Measurements from ENCODE around the gene C1QBP.
"Not testable (repeated sequence)": the region's sequence is repeated elsewhere in the genome, so short reads cannot be mapped to it uniquely, and the experiment has no call there.

Gene C1QBP

DNA sequence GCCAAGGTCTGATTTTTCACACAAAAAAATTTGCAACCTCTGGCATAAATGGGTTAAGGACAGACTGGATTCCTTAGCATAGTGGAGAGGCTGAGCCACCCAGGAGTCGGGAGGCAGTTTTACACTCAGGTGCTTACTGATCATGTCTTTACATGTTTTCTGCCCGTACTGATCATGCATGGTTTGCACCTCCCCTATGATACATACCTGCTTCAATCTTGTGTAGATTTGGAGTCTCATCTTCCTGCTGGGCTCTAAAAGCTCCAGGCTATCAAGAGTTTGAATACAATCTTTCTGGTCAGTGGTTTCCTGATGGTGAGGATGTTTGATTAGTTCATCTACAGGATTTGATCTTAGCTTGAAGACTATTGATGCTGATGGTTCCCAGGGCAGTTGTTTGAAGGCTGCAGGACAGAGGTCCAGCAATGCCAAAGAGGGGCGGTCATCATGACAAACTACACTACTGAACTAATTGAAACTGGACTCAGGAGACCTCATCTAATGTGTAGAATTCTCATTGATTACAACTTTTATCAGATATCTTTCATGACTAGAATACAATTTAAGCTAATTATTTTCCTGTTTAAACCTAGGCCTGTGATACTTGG lies 6.9 kb downstream of the C1QBP start:
- TF ChIP-seq ZNF274 (IDR thresholded peaks at IDR 0.05; ENCODE audit: low read depth, low read length): no peak
- TF ChIP-seq YY1 (IDR thresholded peaks at IDR 0.05; ENCODE audit: insufficient read depth, insufficient read length): no peak
- TF ChIP-seq SUZ12 (IDR thresholded peaks at IDR 0.05; ENCODE audit: extremely low read depth, insufficient read depth, insufficient read length): no peak
- H3K4me3 ChIP-seq (ENCODE audit: insufficient read length, low read depth): no peak overlapping the region
- H3K4me1 ChIP-seq (ENCODE audit: insufficient read depth, insufficient read length): no peaks in the 10 kb centered on the region
- peaks cover 89% of the 10 kb centered on the region for H3K36me3 ChIP-seq (ENCODE audit: insufficient read depth, insufficient read length, low read length)
- no peaks in the 10 kb centered on the region for H3K27me3 ChIP-seq (ENCODE audit: insufficient read depth, insufficient read length)
- H3K9ac ChIP-seq (ENCODE audit: insufficient read length, low read depth): no peak overlapping the region
- no peaks in the 10 kb centered on the region for H3K9me3 ChIP-seq (ENCODE audit: insufficient read depth, low read length)
- DNase-seq (ENCODE audit: low read depth, low spot score): no peak

DNA sequence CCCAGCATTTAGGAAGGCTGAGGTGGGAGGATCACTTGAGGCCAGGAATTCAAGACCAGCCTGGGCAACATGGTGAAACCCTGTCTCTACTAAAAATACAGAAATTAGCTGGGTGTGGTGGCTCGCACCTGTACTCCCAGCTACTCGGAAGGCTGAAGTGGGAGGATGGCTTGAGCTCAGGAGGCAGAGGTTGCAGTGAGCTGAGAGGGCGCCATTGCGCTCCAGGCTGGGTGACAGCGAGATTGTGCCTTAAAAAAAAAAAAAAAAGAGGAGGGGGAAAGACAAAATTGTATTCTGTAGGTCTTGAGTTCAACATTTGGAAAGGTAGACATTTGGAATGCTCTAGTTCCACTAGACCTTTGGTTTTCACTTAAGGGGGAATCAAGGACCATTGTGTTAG lies 7.7 kb downstream of the C1QBP start:
- H3K36me3 ChIP-seq (ENCODE audit: insufficient read depth, insufficient read length, low read length): peaks cover 87% of the 10 kb centered on the region
- not testable (repeated sequence) for H3K27me3 ChIP-seq (ENCODE audit: insufficient read depth, insufficient read length); DNase-seq (ENCODE audit: low read depth, low spot score); H3K4me1 ChIP-seq (ENCODE audit: insufficient read depth, insufficient read length); H3K4me3 ChIP-seq (ENCODE audit: insufficient read length, low read depth); H3K9me3 ChIP-seq (ENCODE audit: insufficient read depth, low read length); H3K9ac ChIP-seq (ENCODE audit: insufficient read length, low read depth)

DNA sequence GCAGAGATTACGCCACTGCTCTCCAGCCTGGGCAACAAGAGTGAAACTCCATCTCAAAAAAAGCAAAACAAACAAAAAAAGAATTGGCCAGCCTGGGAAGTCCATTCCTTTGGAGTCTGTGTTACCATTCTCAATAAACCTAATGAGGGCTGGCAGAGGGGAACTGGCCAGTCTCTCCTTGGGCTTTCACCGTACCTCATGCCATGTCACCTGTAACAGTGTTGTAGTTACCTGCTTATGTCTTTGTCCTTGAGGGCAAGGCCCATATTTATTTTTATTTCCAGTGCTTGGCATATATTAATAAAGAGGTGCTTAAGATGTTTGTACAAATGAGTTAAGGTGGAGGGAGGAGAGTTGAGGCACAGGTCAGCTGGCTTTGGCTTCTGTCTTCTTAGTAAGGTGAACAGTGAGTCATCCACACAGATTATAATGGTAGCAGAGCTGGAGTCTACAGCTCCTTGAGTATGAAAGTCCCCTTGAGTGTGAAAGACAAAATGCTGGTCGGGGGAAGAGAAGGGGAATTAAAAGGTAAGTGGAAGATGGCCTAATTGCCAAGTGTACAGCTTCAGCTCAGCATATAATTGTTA lies 8.4 kb downstream of the C1QBP start:
- Histone ChIP-seq H3K27me3 (ENCODE audit: insufficient read depth, insufficient read length) (no peaks in the 10 kb centered on the region), H3K4me3 (ENCODE audit: insufficient read length, low read depth) (no peak overlapping the region), H3K9me3 (ENCODE audit: insufficient read depth, low read length) (no peaks in the 10 kb centered on the region), H3K4me1 (ENCODE audit: insufficient read depth, insufficient read length) (no peaks in the 10 kb centered on the region), H3K9ac (ENCODE audit: insufficient read length, low read depth) (no peak overlapping the region), H3K36me3 (ENCODE audit: insufficient read depth, insufficient read length, low read length) (peaks cover 89% of the 10 kb centered on the region)
- no peak for TF ChIP-seq SUZ12 (IDR thresholded peaks at IDR 0.05; ENCODE audit: extremely low read depth, insufficient read depth, insufficient read length)
- no peak for TF ChIP-seq YY1 (IDR thresholded peaks at IDR 0.05; ENCODE audit: insufficient read depth, insufficient read length)
- no peak for TF ChIP-seq ZNF274 (IDR thresholded peaks at IDR 0.05; ENCODE audit: low read depth, low read length)
- DNase-seq (ENCODE audit: low read depth, low spot score): no peak

DNA sequence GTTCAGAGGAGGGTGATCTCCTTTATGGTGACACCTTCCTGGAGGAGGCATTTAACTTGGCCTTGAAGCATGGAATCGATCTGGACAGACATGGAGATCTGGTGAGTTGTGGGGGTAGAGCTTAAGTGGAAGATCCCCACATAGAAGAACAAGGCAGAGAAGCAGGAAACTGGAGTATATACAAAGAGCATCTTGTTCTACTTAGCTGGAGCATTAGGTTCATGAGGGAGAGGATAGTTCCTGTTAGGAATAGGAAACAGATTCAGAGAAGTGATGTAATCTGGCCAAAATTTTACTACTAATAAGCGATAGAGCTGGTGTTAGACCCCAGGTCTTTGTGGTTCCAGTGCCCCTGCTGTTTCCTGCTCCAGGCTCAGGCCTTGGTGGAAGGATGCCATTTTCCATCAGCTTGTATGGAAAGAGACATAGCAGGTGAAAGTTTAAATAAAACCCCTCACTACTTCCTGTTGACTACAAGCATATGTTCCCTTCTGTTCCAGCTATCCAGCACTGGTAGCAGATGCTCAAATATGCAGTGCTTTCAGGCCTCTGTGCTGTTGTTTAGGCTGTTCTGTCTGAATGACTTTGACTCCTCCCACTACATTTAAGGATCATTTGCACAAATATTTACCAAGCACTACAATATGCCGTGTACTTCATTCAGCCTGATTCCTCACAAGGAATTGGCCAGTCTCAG lies 9.6 kb downstream of the C1QBP start:
- no peak for DNase-seq (ENCODE audit: low read depth, low spot score)
- Histone ChIP-seq H3K4me3 (ENCODE audit: insufficient read length, low read depth) (no peak overlapping the region), H3K4me1 (ENCODE audit: insufficient read depth, insufficient read length) (no peaks in the 10 kb centered on the region), H3K9me3 (ENCODE audit: insufficient read depth, low read length) (no peaks in the 10 kb centered on the region), H3K9ac (ENCODE audit: insufficient read length, low read depth) (no peak overlapping the region), H3K36me3 (ENCODE audit: insufficient read depth, insufficient read length, low read length) (peaks cover 87% of the 10 kb centered on the region), H3K27me3 (ENCODE audit: insufficient read depth, insufficient read length) (no peaks in the 10 kb centered on the region)
- TF ChIP-seq ZNF274 (IDR thresholded peaks at IDR 0.05; ENCODE audit: low read depth, low read length) (no peak), YY1 (IDR thresholded peaks at IDR 0.05; ENCODE audit: insufficient read depth, insufficient read length) (no peak), SUZ12 (IDR thresholded peaks at IDR 0.05; ENCODE audit: extremely low read depth, insufficient read depth, insufficient read length) (no peak)

DNA sequence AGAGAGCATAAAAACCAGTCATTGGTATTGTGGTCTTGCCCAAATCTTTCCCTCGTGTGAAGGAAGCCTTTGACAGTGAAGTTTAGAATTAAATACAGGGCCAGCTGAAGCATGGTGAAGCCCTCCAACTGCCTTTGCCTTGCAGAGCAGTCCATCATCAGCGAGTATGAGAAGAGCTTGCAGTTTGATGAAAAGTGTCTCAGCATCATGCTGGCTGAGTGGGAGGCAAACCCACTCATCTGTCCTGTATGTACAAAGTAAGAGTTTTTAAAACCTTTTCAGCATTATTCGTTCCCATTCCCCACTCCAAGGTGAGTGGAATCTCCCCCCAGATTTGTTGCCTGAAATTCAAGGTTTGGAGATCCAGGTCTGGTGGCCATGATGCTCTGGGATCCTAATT lies 13.1 kb downstream of the C1QBP start:
- no peak for DNase-seq (ENCODE audit: low read depth, low spot score)
- TF ChIP-seq YY1 (IDR thresholded peaks at IDR 0.05; ENCODE audit: insufficient read depth, insufficient read length): no peak
- no peak for TF ChIP-seq ZNF274 (IDR thresholded peaks at IDR 0.05; ENCODE audit: low read depth, low read length)
- TF ChIP-seq SUZ12 (IDR thresholded peaks at IDR 0.05; ENCODE audit: extremely low read depth, insufficient read depth, insufficient read length): no peak
- H3K36me3 ChIP-seq (ENCODE audit: insufficient read depth, insufficient read length, low read length): peaks cover 83% of the 10 kb centered on the region

DNA sequence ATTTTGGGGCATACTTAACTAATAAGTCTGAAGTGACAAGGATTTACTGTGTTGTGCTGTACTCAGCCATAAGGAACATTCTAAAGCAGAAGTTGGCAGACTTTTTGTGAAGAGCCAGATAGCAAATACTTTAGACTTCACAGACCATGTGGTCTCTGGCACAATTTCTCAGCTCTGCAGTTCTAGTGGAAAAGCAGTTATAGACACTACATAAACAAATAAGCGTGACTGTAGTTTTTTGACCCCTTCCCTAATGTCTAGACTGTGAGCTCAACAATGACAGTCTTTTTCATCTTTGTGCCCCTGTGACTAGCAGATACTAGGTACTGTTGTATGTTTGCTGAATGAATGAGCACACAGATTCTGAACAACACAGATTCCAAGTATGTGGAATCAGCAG lies 14.0 kb downstream of the C1QBP start:
- Histone ChIP-seq H3K4me3 (ENCODE audit: insufficient read length, low read depth) (no peak overlapping the region), H3K27me3 (ENCODE audit: insufficient read depth, insufficient read length) (no peaks in the 10 kb centered on the region), H3K4me1 (ENCODE audit: insufficient read depth, insufficient read length) (no peaks in the 10 kb centered on the region), H3K36me3 (ENCODE audit: insufficient read depth, insufficient read length, low read length) (peaks cover 79% of the 10 kb centered on the region), H3K9ac (ENCODE audit: insufficient read length, low read depth) (no peak overlapping the region), H3K9me3 (ENCODE audit: insufficient read depth, low read length) (no peaks in the 10 kb centered on the region)
- DNase-seq (ENCODE audit: low read depth, low spot score): no peak
- TF ChIP-seq SUZ12 (IDR thresholded peaks at IDR 0.05; ENCODE audit: extremely low read depth, insufficient read depth, insufficient read length) (no peak), ZNF274 (IDR thresholded peaks at IDR 0.05; ENCODE audit: low read depth, low read length) (no peak), YY1 (IDR thresholded peaks at IDR 0.05; ENCODE audit: insufficient read depth, insufficient read length) (no peak)

More for the DNA sequence above, 13.1 kb downstream of the C1QBP start:
- Histone ChIP-seq H3K9me3 (ENCODE audit: insufficient read depth, low read length) (no peaks in the 10 kb centered on the region), H3K27me3 (ENCODE audit: insufficient read depth, insufficient read length) (no peaks in the 10 kb centered on the region), H3K9ac (ENCODE audit: insufficient read length, low read depth) (no peak overlapping the region), H3K4me1 (ENCODE audit: insufficient read depth, insufficient read length) (no peaks in the 10 kb centered on the region), H3K4me3 (ENCODE audit: insufficient read length, low read depth) (no peak overlapping the region)

DNA sequence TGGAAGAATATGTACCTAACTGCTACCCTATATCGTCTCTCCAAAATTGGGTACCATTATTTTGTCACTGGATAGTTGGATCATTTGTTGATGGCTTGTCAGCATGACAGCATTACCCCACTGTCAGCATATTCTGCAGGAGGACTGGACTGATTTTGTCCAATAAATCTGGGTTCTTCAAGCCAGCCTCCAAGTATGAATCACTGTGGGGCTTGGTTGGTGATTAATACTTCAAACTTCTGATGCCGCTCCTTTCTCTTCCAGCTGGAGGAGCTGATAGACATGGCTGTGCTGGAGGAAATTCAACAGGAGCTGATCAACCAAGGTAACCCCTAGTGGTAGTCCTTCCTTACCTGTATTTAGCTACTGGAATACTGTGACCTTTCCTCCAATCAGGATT lies 16.4 kb downstream of the C1QBP start:
- Histone ChIP-seq H3K4me1 (ENCODE audit: insufficient read depth, insufficient read length) (no peaks in the 10 kb centered on the region), H3K9ac (ENCODE audit: insufficient read length, low read depth) (no peak overlapping the region), H3K9me3 (ENCODE audit: insufficient read depth, low read length) (no peaks in the 10 kb centered on the region), H3K4me3 (ENCODE audit: insufficient read length, low read depth) (no peak overlapping the region), H3K27me3 (ENCODE audit: insufficient read depth, insufficient read length) (no peaks in the 10 kb centered on the region), H3K36me3 (ENCODE audit: insufficient read depth, insufficient read length, low read length) (peaks cover 59% of the 10 kb centered on the region)
- TF ChIP-seq YY1 (IDR thresholded peaks at IDR 0.05; ENCODE audit: insufficient read depth, insufficient read length) (no peak), ZNF274 (IDR thresholded peaks at IDR 0.05; ENCODE audit: low read depth, low read length) (no peak), SUZ12 (IDR thresholded peaks at IDR 0.05; ENCODE audit: extremely low read depth, insufficient read depth, insufficient read length) (no peak)
- no peak for DNase-seq (ENCODE audit: low read depth, low spot score)
